Neural cell (in vitro differentiated cells): ENCODE measurements around the gene CAMK1D. TPM values are rescaled to one million over a fixed set of nuclear protein-coding genes. Genes with fewer than 3 reads are reported as not detected.
A peak's percentile ranks its signal among the peaks of the same experiment; 100 is the strongest.

Source experiments
- H2AFZ ChIP-seq: fragments of 200-600, 300-800 bp; sonication (generic), shearing (Covaris generic); 2 replicates; pipeline ENCODE4 v1.6.0; 2014; ENCODE audit warnings: low read depth, mild to moderate bottlenecking, antibody characterized with exemption, low read length, moderate library complexity
- H3F3A ChIP-seq: fragments of 200-600 bp; shearing (Covaris generic); 2 replicates; pipeline ENCODE4 v1.6.1; 2016; ENCODE audit warnings: mild to moderate bottlenecking, moderate library complexity, mixed read lengths, antibody characterized with exemption, low read length; ENCODE audit not compliant: insufficient read depth, poor library complexity, severe bottlenecking
- H3K27ac ChIP-seq: fragments of 200-600, 300-800 bp; sonication (generic), shearing (Covaris generic); 2 replicates; pipeline ENCODE4 v1.5.1; 2014; ENCODE audit warnings: mild to moderate bottlenecking, low read length, moderate library complexity
- H3K27me3 ChIP-seq: fragments of 300-800, 200-600 bp; sonication (generic), shearing (Covaris generic); 2 replicates; pipeline ENCODE4 v1.6.0; 2014; ENCODE audit warnings: mild to moderate bottlenecking, low read depth, low read length, moderate library complexity; ENCODE audit not compliant: insufficient read depth
- H3K36me3 ChIP-seq: fragments of 300-800, 200-600 bp; sonication (generic), shearing (Covaris generic); 2 replicates; pipeline ENCODE4 v1.5.1; 2014; ENCODE audit warnings: mild to moderate bottlenecking, antibody characterized with exemption, low read length, moderate library complexity; ENCODE audit not compliant: insufficient read depth
- H3K4me2 ChIP-seq: fragments of 300-800, 200-600 bp; sonication (generic), shearing (Covaris generic); 2 replicates; pipeline ENCODE4 v1.6.0; 2014; ENCODE audit warnings: mild to moderate bottlenecking, low read length
- H3K4me3 ChIP-seq: fragments of 300-800, 200-600 bp; sonication (generic), shearing (Covaris generic); 2 replicates; pipeline ENCODE4 v1.5.1; 2014; ENCODE audit warnings: mild to moderate bottlenecking, low read length, moderate library complexity
- H3K79me2 ChIP-seq: fragments of 200-600 bp; shearing (Covaris generic); replicated peaks from 2 replicates; pipeline ENCODE4 v1.6.0; 2014; ENCODE audit warnings: mild to moderate bottlenecking, low read length, moderate library complexity; ENCODE audit not compliant: insufficient read depth
- H3K9ac ChIP-seq: fragments of 300-800, 200-600 bp; sonication (generic), shearing (Covaris generic); 2 replicates; pipeline ENCODE4 v1.6.1; 2016; ENCODE audit warnings: mild to moderate bottlenecking, low read length, mixed read lengths
- H3K9me2 ChIP-seq: fragments of 200-600 bp; shearing (Covaris generic); 2 replicates; pipeline ENCODE4 v1.6.1; 2016; ENCODE audit warnings: mild to moderate bottlenecking, low read length, mixed read lengths; ENCODE audit not compliant: insufficient read depth
- H3K9me3 ChIP-seq: fragments of 200-600, 300-800 bp; sonication (generic), shearing (Covaris generic); 2 replicates; pipeline ENCODE4 v1.6.1; 2016; ENCODE audit warnings: mild to moderate bottlenecking, mixed run types, low read length, moderate library complexity, mixed read lengths
- H4K20me1 ChIP-seq: fragments of 200-600 bp; shearing (Covaris generic); 2 replicates; pipeline ENCODE4 v1.6.1; 2016; ENCODE audit warnings: mild to moderate bottlenecking, mixed run types; ENCODE audit not compliant: insufficient read depth
- CTCF ChIP-seq: fragments of 450-650 bp; IDR thresholded peaks from 2 replicates; pipeline ENCODE4 v1.5.1; 2014; ENCODE audit warnings: antibody characterized with exemption, mild to moderate bottlenecking, moderate library complexity; ENCODE audit not compliant: poor library complexity, severe bottlenecking
- EP300 ChIP-seq: fragments of 450-650 bp; conservative IDR thresholded peaks from 2 replicates; pipeline ENCODE4 v1.6.1; 2014; ENCODE audit warnings: antibody characterized with exemption, mild to moderate bottlenecking, moderate library complexity; ENCODE audit not compliant: poor library complexity, severe bottlenecking
- EZH2 ChIP-seq: fragments of 200-600, 300-800 bp; shearing (Covaris generic), sonication (generic); IDR thresholded peaks from 2 replicates; pipeline ENCODE4 v1.6.1; 2014; ENCODE audit warnings: antibody characterized with exemption, low read length, borderline replicate concordance, mild to moderate bottlenecking; ENCODE audit not compliant: insufficient read depth, poor library complexity, severe bottlenecking
- MXI1 ChIP-seq: fragments of 450-650 bp; conservative IDR thresholded peaks from 2 replicates; pipeline ENCODE4 v1.6.1; 2014; ENCODE audit warnings: antibody characterized with exemption, mild to moderate bottlenecking; ENCODE audit not compliant: poor library complexity, severe bottlenecking
- POLR2AphosphoS5 ChIP-seq: IDR thresholded peaks from 2 replicates; pipeline ENCODE4 v1.6.1; 2012
- RAD21 ChIP-seq: fragments of 450-650 bp; conservative IDR thresholded peaks from 2 replicates; pipeline ENCODE4 v1.6.1; 2014; ENCODE audit warnings: antibody characterized with exemption, mild to moderate bottlenecking, moderate library complexity
- REST ChIP-seq: IDR thresholded peaks from 2 replicates; pipeline ENCODE4 v1.6.1; 2012; ENCODE audit warnings: borderline replicate concordance
- SMC3 ChIP-seq: fragments of 450-650 bp; conservative IDR thresholded peaks from 2 replicates; pipeline ENCODE4 v1.6.1; 2014; ENCODE audit warnings: antibody characterized with exemption, mild to moderate bottlenecking, moderate library complexity; ENCODE audit not compliant: poor library complexity
- TAF1 ChIP-seq: IDR thresholded peaks from 2 replicates; pipeline ENCODE4 v1.6.1; 2012; ENCODE audit warnings: low read depth
- polyA plus RNA-seq: library from polyadenylated mRNA; depleted of rRNA; stranded (reverse); fragments of >200 nt; gene quantifications from 2 replicates; pipeline ENCODE4 v1.2.3, GENCODE V29; 2014

The CAMK1D gene
- polyA plus RNA-seq, 1 donor from 2014 or later: 13.8 TPM

- no peaks in the 10 kb centered on the region for H3K27me3 ChIP-seq
- H3K79me2 ChIP-seq: no peaks in the 10 kb centered on the region
- no peak for TF ChIP-seq POLR2AphosphoS5
- no peak for TF ChIP-seq TAF1
- no peak for TF ChIP-seq MXI1
- TF ChIP-seq EZH2: no peak
- no peak for TF ChIP-seq REST
- TF ChIP-seq RAD21: no peak
- TF ChIP-seq SMC3: no peak
- H3K4me2 ChIP-seq: no peak overlapping the region
- no peak overlapping the region for H3K27ac ChIP-seq
- no peaks in the 10 kb centered on the region for H3K9me2 ChIP-seq
- no peaks in the 10 kb centered on the region for H3F3A ChIP-seq
- H3K36me3 ChIP-seq: no peaks in the 10 kb centered on the region
- H3K4me3 ChIP-seq: no peak overlapping the region
- H3K9ac ChIP-seq: no peak overlapping the region
- H3K9me3 ChIP-seq: no peaks in the 10 kb centered on the region
- no peaks in the 10 kb centered on the region for H4K20me1 ChIP-seq
- no peak overlapping the region for H2AFZ ChIP-seq
These were observed 289.4 kb downstream of the CAMK1D start for GRCh38 chr10:12638781-12639180.

GRCh38 chr10:12639996-12640944 is 290.9 kb downstream of the CAMK1D start:
- Histone ChIP-seq H3K9me3 (no peaks in the 10 kb centered on the region), H3K4me2 (peak overlapping the region; percentile 4), H2AFZ (no peak overlapping the region), H3K4me3 (peak overlapping the region; percentile 33), H3K9me2 (no peaks in the 10 kb centered on the region), H3K27me3 (no peaks in the 10 kb centered on the region), H3F3A (no peaks in the 10 kb centered on the region), H3K79me2 (no peaks in the 10 kb centered on the region), H3K36me3 (no peaks in the 10 kb centered on the region), H3K9ac (no peak overlapping the region), H4K20me1 (no peaks in the 10 kb centered on the region), H3K27ac (peak overlapping the region; percentile 29)
- TF ChIP-seq REST (peak; percentile 88), RAD21 (no peak), MXI1 (no peak), POLR2AphosphoS5 (peak; percentile 48), TAF1 (no peak), SMC3 (no peak), EP300 (peak; percentile 62), EZH2 (no peak), CTCF (no peak)
